H7 (cell line): ENCODE measurements around the gene DENND5B. TPM values are rescaled to one million over a fixed set of nuclear protein-coding genes. Genes with fewer than 3 reads are reported as not detected.
"Not testable (repeated sequence)": the region's sequence is repeated elsewhere in the genome, so short reads cannot be mapped to it uniquely, and the experiment has no call there.

Source experiments
- DNase-seq: peaks from one replicate; pipeline ENCODE4 v3.0.0; 2012
- H3K27me3 ChIP-seq: 2 replicates; pipeline ENCODE4 v1.6.0; 2011; ENCODE audit warnings: mild to moderate bottlenecking, low read length; ENCODE audit not compliant: control insufficient read depth, insufficient read depth
- H3K36me3 ChIP-seq: replicated peaks from 2 replicates; pipeline ENCODE4 v1.5.1; 2011; ENCODE audit warnings: low read length; ENCODE audit not compliant: control insufficient read depth, insufficient read depth
- H3K4me3 ChIP-seq: 2 replicates; pipeline ENCODE4 v1.5.1; 2011; ENCODE audit warnings: low read depth, mild to moderate bottlenecking, control low read depth, low read length, moderate library complexity; ENCODE audit not compliant: insufficient read depth
- total RNA-seq: library from RNA; depleted of rRNA; stranded (reverse); fragments of >200 nt; shearing (Covaris generic); gene quantifications from 2 replicates; pipeline ENCODE4 v1.2.3, GENCODE V29; 2014

DENND5B gene
- total RNA-seq, 1 experiment from 2014 or later: 14.2 TPM

DNA sequence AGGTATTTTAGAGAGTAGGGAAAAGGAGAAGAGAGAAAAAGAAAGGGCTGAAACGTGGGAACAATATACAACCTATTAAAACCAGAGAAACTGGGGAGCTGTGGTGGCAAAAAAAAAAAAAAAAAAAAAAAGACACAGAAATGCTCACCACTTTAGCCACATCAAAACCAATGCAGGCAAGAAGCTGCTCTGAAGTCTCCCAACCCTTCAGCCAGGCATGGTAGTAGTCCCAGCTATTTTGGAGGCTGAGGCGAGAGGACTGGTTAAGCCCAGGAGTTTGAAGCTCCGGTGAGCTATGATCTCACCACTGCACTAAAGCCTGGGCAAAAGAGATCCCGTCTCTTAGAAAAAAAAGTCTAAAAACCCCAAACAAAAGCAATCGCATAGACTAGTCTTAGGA, 33.2 kb downstream of the DENND5B start:
- Histone ChIP-seq H3K27me3 (no peaks in the 10 kb centered on the region), H3K36me3 (no peaks in the 10 kb centered on the region), H3K4me3 (no peak overlapping the region)
- no peak for DNase-seq

GRCh38 chr12:31555466-31555865, 35.5 kb downstream of the DENND5B start:
- not testable (repeated sequence) for H3K36me3 ChIP-seq, H3K27me3 ChIP-seq, DNase-seq, H3K4me3 ChIP-seq

GRCh38 chr12:31550590-31550989, 40.3 kb downstream of the DENND5B start:
- not testable (repeated sequence) for DNase-seq, H3K27me3 ChIP-seq, H3K4me3 ChIP-seq, H3K36me3 ChIP-seq

DNA sequence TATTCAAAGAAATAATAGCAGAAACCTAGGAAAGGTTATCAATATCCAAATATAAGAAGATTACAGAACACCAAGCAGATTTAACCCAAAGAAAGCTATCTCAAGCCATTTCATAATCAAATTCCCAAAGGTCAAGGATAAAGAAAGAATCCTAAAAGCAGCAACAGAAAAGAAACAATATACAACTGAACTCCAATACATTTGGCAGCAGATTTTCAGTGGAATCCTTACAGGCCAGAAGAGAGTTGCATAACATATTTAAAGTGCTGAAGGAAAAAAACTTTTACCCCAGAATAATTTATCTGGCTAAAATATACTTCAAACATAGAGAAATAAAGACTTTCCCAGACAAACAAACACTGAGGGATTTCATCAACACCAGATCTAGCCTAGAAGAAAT, 54.3 kb downstream of the DENND5B start:
- no peaks in the 10 kb centered on the region for H3K36me3 ChIP-seq
- no peak for DNase-seq
- H3K27me3 ChIP-seq: no peaks in the 10 kb centered on the region
- no peak overlapping the region for H3K4me3 ChIP-seq

DNA sequence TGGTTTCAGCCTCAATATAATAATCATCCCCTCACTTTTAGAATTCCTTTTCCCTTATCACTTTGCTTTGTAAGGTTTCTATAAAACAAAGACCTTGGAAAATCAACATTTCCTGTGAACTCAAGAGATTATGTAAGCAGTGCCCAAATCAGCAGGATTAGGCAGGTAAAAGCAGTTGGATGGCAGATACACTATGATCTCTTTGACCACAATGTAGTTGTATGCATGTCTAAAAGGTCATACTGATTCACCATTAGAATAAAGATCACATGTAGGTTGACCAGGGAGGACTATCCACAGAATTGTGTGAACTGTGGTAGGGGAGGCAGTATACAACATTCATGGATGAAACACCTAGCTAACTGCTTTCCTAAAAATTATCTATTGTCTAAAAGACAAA, 57.5 kb downstream of the DENND5B start:
- Histone ChIP-seq H3K4me3 (no peak overlapping the region), H3K36me3 (no peaks in the 10 kb centered on the region), H3K27me3 (no peaks in the 10 kb centered on the region)
- no peak for DNase-seq

- no peak for DNase-seq
Measured at GRCh38 chr12:31531893-31532292, 59.0 kb downstream of the DENND5B start.

GRCh38 chr12:31528095-31528494, 62.8 kb downstream of the DENND5B start:
- H3K4me3 ChIP-seq: no peak overlapping the region
- DNase-seq: no peak
- H3K27me3 ChIP-seq: no peaks in the 10 kb centered on the region
- H3K36me3 ChIP-seq: no peaks in the 10 kb centered on the region

More at GRCh38 chr12:31531893-31532292, 59.0 kb downstream of the DENND5B start:
- H3K36me3 ChIP-seq: no peaks in the 10 kb centered on the region
- H3K4me3 ChIP-seq: no peak overlapping the region
- H3K27me3 ChIP-seq: no peaks in the 10 kb centered on the region

GRCh38 chr12:31527083-31527482, 63.9 kb downstream of the DENND5B start:
- H3K4me3 ChIP-seq: no peak overlapping the region
- no peaks in the 10 kb centered on the region for H3K27me3 ChIP-seq
- DNase-seq: no peak
- H3K36me3 ChIP-seq: no peaks in the 10 kb centered on the region

DNA sequence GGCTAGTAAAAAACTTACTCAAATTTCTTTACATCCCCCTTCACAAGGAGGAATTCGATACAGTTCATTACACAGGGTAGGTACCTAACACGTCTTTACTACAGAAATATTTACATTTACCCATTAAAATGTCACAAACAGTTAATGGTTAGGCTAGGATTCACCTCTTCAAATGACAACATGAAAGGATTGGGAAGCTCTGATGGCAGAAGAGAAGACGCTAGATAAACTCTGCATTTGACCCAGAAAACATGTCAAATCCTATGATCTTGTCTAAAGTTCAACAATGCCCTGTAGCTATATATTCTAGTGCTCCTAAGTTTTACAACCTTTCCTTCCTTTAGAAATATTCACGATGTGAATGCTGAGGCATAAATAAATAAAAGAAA, 64.8 kb downstream of the DENND5B start:
- Histone ChIP-seq H3K4me3 (no peak overlapping the region), H3K36me3 (no peaks in the 10 kb centered on the region), H3K27me3 (no peaks in the 10 kb centered on the region)
- DNase-seq: no peak

DNA sequence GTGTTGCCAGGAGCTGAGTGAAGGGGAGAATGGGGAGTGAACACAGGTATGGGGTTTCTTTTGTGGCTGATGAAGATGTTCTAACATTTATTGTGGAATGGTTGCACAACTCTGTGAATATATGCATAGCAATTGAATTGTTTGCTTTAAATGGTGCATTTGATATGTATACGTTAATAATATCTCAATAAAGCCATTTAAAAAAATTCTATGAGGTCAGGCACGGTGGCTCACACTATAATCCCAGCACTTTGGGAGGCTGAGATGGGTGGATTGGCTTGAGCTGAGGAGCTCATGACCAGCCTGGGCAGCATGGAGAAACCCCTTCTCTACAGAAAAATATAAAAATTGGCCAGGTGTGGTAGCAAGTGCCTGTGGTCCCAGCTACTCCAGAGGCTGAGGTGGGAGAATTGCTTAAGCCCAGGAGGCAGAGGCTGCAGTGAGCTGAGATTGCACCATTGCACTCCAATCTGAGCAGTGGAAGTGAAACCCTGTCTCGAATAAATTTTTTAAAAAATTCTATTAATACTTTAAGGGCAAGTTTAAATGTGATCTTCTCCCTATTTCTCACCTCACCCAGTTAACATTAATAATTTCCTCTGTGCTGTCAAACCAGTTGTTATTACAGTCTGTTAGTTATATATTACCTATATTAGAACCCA, 65.3 kb downstream of the DENND5B start:
- H3K4me3 ChIP-seq: no peak overlapping the region

GRCh38 chr12:31524791-31525495, 66.0 kb downstream of the DENND5B start:
- no peak for DNase-seq
- Histone ChIP-seq H3K4me3 (no peak overlapping the region), H3K27me3 (no peaks in the 10 kb centered on the region), H3K36me3 (no peaks in the 10 kb centered on the region)

More for the DNA sequence above, 65.3 kb downstream of the DENND5B start:
- no peak for DNase-seq
- H3K27me3 ChIP-seq: no peaks in the 10 kb centered on the region
- H3K36me3 ChIP-seq: no peaks in the 10 kb centered on the region

GRCh38 chr12:31523306-31523705, 67.6 kb downstream of the DENND5B start:
- H3K27me3 ChIP-seq: no peaks in the 10 kb centered on the region
- DNase-seq: no peak
- H3K36me3 ChIP-seq: no peaks in the 10 kb centered on the region
- H3K4me3 ChIP-seq: no peak overlapping the region

GRCh38 chr12:31522607-31523006, 68.3 kb downstream of the DENND5B start:
- no peaks in the 10 kb centered on the region for H3K36me3 ChIP-seq
- DNase-seq: no peak
- H3K4me3 ChIP-seq: no peak overlapping the region
- no peaks in the 10 kb centered on the region for H3K27me3 ChIP-seq

DNA sequence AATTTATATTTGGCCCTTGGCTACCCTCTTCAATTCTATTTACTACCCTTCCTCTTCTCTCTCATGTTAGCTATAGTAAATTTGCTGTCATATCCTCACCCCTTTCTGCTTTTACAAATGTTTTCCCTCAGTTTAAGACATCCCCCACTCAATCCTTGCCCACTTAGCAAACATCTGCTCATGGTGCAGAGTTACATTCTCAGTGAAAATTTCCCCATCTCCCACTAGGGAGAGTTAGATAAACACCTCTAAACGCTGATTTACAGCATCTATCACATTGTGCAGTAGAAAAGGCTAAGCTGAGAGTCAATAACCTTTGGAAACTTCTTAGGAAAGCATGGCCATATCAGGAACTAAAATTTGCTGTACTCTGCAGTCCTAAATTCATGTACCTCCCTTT, 69.0 kb downstream of the DENND5B start:
- Histone ChIP-seq H3K36me3 (no peaks in the 10 kb centered on the region), H3K4me3 (no peak overlapping the region)

DNA sequence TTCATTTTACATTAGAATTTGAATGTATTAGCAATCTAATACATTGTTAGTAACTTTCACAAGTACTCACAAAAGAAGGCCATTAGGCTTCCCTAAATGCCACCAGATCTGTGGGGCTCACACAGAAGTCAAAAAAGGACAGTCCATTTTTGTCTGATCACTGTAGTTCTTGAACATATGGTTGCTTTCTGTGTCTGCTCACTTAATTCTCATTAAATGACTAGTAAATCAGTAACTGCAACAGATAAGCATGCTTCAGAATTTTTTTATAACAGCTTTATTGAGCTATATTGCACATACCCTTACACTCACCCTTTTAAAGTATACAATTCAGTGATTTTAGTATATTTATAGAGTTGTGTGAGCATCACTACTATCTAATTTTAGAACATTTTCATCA, 71.4 kb downstream of the DENND5B start:
- no peak for DNase-seq
- no peaks in the 10 kb centered on the region for H3K27me3 ChIP-seq

More for the DNA sequence above, 69.0 kb downstream of the DENND5B start:
- no peak for DNase-seq
- H3K27me3 ChIP-seq: no peaks in the 10 kb centered on the region

More for the DNA sequence above, 71.4 kb downstream of the DENND5B start:
- Histone ChIP-seq H3K4me3 (no peak overlapping the region), H3K36me3 (no peaks in the 10 kb centered on the region)
